Measurements from ENCODE around the gene PAGE2. TPM values are rescaled to one million over a fixed set of nuclear protein-coding genes. Genes with fewer than 3 reads are reported as not detected.
"Not testable (repeated sequence)": the region's sequence is repeated elsewhere in the genome, so short reads cannot be mapped to it uniquely, and the experiment has no call there.

PAGE2 gene, protein sequence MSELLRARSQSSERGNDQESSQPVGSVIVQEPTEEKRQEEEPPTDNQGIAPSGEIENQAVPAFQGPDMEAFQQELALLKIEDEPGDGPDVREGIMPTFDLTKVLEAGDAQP
- polyA plus RNA-seq (2014; cell fraction: cytosol; rRNA removed) = not detected in 2 replicates
- not detected in 2 replicates for polyA plus RNA-seq (2014; cell fraction: nucleus; rRNA removed)

GRCh38 chrX:55088795-55089489 lies at the start of gene PAGE2:
PAGE2 (plus strand) TSS chrX:55089018; CDS start chrX:55090021, 1,003 bp downstream.
- no peak for DNase-seq (ENCODE audit: low spot score)

- DNase-seq (ENCODE audit: low spot score) = no peak
Measured at GRCh38 chrX:55039471-55039870, 49.3 kb upstream of the PAGE2 start.

DNA sequence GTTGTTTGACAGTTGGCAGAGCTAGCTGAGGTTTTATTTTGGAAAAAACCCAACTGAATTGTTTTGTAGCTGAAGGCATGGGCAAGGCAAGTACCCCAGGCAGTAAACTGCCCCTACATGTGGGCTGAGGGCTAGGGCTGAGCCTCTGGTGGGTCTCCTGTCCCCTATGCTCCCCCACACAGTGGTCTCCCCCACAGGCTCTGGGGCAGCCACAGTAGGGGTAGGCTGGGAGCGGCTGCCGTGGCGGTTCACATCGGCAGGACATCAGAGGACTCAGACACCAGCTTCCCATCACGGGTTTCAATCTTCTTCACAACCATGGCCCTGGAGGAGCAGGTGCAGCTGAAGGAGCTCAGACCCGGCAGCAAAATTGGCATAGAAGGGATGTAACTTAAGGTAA lies 47.3 kb upstream of the PAGE2 start:
- DNase-seq (ENCODE audit: low spot score) = no peak

DNA sequence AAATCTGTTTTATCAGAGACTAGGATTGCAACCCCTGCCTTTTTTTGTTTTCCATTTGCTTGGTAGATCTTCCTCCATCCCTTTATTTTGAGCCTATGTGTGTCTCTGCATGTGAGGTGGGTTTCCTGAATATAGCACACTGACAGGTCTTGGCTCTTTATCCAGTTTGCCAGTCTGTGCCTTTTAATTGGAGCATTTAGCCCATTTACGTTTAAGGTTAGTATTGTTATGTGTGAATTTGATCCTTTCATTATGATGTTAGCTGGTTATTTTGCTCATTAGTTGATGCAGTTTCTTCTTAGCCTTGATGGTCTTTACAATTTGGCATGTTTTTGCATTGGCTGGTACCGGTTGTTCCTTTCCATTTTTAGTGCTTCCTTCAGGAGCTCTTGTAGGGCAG lies 38.2 kb upstream of the PAGE2 start:
- not testable (repeated sequence) for DNase-seq (ENCODE audit: low spot score)

DNA sequence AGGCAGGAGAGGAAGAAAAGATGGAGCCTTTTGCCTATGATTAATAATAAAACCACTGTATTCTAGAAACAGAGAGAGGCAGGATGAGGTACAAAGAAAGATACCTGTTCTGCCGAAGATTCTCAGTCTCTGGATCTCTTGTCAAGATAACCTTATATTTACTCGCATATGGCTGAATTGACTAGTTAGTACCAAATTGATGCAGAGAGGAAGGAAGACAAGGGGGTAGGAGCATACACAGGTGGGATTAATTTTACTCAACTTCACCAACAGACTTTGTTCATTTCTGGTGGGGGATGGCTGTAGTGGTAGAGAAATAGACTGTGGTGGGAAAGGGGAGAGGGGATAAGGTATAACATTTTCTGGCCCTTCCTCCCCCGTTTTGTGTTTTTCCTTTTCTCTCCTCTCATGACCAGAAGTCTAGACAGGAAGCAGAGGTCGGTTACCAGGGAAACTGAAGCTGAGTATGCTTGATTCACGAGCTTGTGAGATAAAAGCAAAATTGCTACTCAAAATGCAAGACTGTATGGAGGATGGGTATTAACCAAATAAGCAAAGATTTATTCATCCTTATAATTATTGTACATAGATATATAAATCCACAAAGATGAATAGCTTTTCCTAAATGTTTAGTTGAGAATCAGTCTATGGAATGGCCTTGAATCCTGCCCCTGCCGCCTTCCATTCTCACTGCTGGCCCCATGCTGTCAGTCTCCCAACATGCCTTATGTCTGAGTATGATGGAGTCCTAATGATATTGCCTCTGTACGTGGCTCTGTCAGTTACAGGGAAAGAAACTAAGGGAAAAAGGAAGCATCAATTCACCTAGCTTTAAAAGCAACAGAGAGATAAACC lies 31.8 kb upstream of the PAGE2 start:
- peak; percentile 0 for DNase-seq (ENCODE audit: low spot score)

DNA sequence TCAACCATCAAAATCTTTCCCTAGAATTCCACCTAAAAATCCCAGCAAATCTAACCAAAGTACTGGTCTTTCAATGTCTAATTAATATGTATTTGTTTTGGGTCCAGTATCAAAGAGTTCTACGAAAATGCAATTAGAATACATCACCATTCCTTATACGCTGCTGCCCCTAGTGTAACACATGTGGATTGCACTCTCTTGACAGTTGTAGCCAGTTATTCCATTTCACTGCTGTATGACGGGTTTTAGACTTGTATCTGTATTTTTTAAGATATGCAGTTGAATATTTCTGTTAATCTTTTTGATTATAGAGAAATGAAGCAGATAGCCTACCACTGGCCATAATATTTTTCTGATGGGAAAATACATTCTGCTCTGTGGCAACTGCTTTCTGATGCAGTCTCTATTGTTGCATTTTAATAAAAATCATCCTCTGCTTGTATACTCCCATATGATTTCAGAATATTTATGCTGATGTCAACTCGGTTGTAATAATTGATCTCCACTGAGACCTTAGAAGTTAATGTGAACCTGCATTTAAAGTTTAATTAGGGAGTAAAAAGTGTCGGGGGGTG lies 31.1 kb upstream of the PAGE2 start:
- DNase-seq (ENCODE audit: low spot score) = peak; percentile 29

DNA sequence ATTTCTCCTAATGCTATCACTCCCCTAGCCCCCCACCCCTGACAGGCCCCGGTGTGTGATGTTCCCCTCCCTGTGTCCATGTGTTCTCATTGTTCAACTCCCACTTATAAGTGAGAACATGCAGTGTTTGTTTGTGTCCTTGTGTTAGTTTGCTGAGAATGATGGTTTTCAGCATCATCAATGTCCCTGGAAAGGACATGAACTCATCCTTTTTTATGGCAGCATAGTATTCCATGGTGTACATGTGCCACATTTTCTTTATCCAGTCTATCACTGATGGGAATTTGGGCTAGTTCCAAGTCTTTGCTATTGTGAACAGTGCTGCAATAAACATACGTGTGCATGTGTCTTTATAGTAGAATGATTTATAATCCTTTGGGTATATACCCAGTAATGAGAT lies 21.6 kb upstream of the PAGE2 start:
- not testable (repeated sequence) for DNase-seq (ENCODE audit: low spot score)

DNA sequence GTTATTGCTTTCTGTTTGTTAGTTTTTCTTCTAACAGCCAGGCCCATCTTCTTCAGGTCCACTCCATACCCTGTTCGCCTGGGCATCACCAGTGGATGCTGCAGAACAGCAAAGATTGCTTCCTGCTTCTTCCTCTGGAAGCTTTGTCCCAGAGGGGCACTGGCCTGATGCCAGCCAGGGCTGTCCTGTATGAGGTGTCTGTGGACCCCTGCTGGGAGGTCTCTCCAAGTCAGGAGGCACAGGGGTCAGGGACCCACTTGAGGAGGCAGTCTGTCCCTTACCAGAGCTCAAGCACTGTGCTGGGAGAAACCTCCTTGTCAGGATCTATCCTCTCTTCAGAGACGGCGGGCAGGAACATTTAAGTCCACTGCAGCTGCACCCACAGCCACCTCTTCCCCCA lies 16.5 kb upstream of the PAGE2 start:
- DNase-seq (ENCODE audit: low spot score) = no peak

- no peak for DNase-seq (ENCODE audit: low spot score)
Measured at GRCh38 chrX:55074851-55075467, 13.9 kb upstream of the PAGE2 start, which contains the start of gene PAGE2B. PAGE2B (plus strand) TSS chrX:55075030; CDS start chrX:55076042, 1,012 bp downstream.

GRCh38 chrX:55098691-55099090 lies 9.9 kb downstream of the PAGE2 start:
- DNase-seq (ENCODE audit: low spot score) = no peak

DNA sequence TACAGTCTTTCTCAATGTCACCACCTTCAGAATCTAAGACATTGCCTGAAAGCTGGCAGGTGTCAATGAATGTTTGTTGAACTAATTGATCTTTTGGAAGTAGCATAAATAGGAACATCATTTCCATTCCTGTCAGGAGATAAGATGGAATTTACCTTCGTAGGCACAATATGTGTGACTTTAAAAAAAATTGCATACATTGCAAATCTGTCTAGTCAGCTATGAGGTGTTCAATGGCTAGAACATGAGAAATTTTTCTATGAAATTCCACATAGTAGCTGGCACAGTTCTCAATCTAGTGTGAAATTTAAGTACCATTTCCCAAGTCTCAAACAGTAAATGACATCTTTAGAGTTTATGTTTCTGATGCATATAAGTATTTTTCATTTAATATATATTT lies 10.3 kb downstream of the PAGE2 start:
- DNase-seq (ENCODE audit: low spot score) = no peak

DNA sequence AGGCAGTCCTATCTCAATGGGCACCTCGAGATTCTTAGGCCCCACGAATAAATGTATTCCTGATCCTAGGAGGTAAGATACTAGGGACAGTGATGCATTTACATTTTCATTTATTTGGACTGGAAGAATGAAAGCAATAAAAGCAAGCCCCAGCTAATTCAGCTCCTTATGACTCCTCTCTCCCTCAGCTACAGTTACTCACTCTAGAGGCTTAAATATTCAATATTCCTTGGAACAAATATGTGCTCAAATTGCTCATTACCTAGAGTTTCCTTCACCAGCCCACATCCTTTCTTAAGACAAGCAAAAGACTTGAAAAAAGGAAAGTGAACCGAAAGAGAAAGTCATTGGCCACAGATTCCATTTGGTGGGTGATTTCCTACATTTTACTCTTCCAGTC lies 13.9 kb downstream of the PAGE2 start:
- DNase-seq (ENCODE audit: low spot score) = no peak

DNA sequence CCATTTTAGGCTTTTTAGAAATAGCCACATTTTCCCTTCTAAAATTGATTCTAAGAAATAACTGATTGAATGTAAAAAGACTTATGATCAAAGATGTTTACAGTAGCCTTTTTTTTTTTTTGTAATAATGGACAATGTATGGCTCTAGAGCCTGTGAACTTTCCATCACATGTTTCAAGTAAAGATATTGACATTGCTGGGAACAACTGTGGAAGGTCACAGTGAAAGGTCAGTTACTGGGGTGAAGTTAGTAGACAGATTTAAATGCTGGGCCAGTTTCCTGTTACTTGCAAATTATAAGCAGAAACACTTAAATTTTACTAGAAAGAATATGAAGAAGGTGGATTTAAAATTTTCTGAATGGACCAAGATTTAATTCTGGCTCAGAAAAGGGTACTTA lies 18.4 kb downstream of the PAGE2 start:
- DNase-seq (ENCODE audit: low spot score) = no peak

- DNase-seq (ENCODE audit: low spot score) = no peak
Measured at GRCh38 chrX:55107911-55108310, 19.1 kb downstream of the PAGE2 start.

DNA sequence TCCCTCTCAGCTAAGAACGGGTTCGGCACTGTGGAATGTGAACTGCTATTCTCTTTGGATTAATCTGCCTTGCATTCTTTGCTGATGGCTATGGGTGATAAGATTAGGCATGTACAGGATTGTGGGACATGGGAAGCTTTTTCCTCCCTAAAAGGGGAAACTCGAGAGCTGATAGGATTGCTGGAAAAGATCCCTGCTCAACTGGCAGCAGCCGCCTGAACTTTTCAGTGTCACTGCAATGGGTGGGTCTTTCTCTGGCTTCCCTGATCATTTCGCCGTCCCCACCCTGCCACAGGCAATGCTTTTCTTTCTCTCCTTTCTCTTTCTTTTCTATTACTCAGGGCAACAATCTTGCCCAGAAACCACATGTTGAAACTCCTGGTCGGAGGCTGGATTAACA lies 20.5 kb downstream of the PAGE2 start:
- DNase-seq (ENCODE audit: low spot score) = no peak

DNA sequence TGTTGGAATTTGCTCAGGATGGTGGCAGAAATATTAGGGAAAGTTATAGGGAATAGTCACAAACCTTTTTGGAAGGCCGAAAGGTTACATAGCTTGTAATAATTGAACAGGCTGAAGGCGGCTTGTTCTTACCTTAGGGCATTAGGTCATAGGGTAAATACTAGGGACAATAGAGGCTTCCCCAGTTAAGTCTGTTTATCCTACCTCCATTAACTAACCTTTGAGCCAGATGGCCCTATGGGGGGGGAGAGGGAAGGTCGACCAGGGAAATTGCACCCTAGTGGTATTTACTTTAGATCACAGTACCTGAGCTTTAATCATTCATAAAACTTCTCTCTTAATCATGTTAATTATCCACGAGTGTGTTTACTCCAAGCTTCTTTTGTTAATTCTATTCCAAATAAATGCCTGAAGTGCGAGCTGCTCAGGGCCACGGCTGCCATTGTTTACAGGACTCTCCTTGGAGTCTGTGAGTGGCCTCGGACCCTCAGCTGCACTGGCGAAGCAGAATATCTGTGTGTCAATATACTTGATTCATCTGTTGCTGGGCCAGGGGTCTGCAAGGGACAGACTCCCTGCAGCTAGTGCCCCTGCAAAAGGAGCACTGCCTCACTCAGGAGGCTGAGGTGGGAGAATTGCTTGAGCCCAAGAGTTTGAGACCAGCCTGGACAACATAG lies 22.9 kb downstream of the PAGE2 start:
- DNase-seq (ENCODE audit: low spot score) = no peak

- DNase-seq (ENCODE audit: low spot score) = not testable (repeated sequence)
Measured at GRCh38 chrX:55116589-55116988, 27.8 kb downstream of the PAGE2 start.

DNA sequence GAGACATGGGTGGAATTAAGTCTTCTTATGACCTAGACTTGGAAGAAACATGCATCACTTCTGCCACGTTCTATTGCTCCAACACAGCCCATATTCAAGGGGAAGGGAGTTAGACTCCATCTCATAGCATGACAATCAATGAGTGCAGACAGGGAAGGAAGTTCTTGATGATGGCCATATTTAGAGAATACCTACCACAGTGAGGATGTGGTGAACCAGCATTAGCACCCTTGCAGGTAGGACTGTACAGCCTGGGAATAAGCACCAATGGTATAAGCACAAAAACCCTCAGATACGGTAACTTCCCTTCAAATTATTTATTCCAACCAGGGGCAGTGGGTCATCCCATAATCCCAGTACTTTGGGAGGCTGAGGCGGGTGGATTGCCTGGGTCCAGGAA lies 29.8 kb downstream of the PAGE2 start:
- DNase-seq (ENCODE audit: low spot score) = no peak

GRCh38 chrX:55119271-55119670 lies 30.5 kb downstream of the PAGE2 start:
- DNase-seq (ENCODE audit: low spot score) = no peak

DNA sequence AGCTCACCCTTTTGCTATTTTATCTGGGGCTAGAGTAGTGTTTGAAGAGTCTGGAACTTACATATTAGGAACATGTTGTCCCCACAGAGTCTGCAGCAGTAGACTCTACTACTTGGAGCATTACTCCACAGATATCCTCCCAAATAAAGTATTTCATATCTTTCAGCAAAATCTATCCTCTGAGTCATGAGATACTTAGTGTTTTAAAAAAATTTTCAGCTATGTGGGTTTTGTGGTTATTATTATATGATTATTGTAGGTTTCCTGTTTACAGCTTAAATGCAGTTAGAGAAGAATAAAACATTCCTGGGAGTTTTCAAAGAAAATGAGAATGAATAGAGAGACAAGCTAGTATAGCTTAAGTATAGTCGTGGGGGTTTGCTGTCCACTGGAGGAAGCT lies 30.9 kb downstream of the PAGE2 start:
- DNase-seq (ENCODE audit: low spot score) = no peak

GRCh38 chrX:55120761-55121358 lies 32.0 kb downstream of the PAGE2 start:
- peak; percentile 3 for DNase-seq (ENCODE audit: low spot score)
